ENCODE results near the gene IFITM1. TPM values are rescaled to one million over a fixed set of nuclear protein-coding genes. Genes with fewer than 3 reads are reported as not detected.

The IFITM1 gene
- polyA plus RNA-seq, 10 donors = 10.0 to 33.2 (median 15.9) TPM

DNA sequence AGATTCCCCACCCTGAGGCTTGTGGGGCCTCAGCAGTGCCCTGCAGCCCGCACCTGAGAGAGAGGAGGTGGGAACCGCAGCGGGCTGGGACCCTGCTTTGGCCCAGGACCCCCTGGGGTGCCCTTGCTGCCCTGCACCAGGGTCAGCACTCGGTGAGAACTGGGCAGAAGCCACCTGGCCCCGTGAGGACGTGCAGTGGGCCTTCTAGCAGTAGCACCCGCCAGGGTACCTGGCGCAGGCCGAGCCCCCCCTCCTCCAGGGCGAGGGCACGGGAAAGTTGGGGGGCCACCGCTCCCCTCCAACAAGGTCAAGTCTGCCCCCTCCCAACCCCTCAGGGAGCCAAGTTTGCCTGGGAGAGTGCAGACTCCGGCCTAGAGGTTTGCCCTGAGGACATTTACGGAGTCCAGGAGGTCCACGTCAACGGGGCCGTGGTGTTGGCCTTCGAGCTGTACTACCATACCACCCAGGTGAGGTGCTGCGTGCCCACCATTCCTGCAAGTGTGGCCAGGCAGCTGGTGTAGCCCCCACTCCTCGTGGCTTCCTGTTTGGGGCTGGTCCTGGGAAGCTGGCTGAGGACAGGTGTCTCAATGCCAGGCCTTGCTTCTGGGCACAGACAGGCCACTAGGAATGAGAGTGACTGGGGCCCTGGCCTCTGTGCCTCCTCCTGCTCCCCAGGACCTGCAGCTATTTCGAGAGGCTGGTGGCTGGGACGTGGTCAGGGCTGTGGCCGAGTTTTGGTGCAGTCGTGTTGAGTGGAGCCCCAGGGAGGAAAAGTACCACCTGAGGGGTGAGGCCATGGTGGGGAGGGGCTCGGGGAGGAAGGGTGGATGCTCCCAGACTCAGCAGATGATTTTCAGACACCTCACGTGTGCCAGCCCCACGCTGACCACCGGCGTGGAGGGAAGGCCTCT lies 21.4 kb upstream of the IFITM1 start:
- DNase-seq = no peak

DNA sequence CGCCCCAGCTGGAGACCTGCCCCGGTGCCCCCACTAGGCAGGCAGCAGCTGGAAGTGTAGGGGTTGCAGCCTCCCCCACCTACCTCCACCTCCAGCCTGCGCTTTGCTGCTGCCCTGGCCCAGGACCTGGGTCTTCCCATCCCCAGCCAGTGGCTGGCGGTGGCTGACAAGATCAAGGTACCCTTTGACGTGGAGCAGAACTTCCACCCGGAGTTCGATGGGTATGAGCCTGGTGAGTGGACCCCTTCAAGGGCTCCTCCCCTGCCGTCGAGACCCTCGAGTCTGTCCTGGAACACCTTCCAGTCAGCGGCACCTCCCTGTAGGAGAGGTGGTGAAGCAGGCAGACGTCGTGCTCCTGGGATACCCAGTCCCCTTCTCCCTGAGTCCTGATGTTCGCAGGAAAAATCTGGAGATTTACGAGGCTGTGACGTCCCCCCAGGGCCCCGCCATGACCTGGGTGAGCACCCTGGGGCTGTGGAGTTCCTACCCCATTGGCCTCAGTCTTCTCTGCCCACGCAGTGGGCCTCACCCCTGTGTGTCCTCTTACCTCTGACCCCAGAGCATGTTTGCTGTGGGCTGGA lies 20.5 kb upstream of the IFITM1 start:
- DNase-seq = no peak

DNA sequence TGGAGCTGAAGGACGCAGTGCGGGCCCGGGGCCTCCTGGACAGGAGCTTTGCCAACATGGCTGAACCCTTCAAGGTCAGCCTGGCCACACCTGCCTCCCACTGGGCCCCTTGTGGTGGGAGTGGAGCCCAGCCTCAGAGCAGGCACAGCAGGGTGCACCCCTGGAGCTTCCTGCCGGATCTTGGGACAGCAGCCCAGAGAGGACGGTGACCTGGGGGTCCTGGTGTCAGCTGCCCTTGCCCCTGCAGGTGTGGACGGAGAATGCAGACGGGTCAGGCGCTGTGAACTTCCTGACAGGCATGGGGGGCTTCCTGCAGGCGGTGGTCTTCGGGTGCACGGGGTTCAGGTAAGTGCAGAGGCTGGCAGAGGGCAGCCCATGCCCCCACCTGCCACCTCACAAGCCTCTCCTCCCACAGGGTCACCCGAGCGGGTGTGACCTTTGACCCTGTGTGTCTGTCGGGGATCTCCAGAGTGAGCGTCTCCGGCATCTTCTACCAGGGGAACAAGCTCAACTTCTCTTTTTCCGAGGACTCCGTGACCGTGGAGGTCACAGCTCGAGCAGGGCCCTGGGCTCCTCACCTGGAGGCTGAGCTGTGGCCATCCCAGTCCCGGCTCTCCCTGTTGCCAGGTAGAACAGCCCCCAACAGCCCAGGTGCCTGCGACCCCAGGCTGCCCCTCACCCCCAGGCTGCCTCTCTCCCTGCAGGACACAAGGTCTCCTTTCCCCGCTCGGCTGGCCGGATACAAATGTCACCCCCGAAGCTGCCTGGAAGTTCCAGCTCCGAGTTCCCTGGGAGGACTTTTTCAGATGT lies 19.8 kb upstream of the IFITM1 start:
- DNase-seq = no peak

DNA sequence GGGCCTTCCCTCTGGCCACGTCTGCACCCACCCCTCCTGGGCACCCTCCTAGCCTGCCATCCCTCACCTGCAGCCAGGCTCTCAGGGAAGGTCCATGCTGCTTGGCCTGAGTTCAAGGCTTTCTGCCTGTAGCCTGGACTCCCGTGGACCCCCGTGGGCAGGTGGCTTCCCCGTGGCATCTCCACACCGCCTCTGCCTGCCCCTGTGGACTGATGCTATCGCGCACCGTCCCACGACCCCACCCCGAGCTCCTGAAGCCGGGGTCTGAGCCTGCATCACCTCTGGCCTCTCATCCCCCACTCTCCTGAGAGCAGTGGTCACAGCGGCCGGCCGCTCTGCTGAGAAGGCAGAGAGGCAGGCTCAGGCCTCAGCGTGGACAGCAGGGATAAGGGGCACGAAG lies 19.1 kb upstream of the IFITM1 start:
- no peak for DNase-seq

DNA sequence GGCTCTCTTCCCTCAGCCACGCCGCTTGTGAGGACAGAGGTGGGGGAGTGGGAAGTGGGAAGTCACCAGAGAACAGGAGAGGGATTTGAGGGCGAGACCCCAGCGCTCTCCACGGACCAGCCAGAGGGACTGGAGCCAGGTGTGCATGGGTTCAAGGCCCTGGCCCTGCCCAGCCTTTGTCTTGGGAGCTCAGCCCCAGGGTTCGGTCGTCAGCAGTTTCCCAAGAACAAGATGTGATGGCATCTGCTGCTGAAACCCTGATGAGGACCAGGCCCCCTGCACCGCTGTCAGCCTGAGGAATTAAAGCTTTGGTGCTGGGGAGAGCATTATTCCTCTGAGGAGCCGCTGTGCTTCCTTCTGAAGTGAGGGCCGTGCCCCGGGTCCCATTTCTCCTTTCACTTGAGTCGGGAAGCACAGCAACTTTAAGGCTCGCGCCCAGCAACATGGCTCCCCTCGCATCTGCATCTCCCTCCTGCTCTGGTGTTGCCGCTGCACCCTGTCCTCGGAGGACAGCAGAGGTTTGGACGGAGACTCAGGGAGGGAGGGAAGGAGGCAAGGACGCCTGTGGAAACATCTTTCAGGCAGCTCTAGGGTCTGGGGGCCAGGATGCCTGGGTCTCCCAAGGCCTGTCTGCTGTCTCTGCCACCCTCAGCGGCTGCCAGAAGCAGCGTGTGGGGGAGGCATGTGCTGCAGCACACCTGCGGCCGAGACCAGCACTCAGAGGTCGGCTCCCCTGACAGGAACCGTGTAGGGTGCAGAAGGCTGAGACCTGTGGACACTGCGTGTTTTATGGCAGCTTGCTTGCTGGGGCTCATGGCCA lies 18.3 kb upstream of the IFITM1 start:
- no peak for DNase-seq

DNA sequence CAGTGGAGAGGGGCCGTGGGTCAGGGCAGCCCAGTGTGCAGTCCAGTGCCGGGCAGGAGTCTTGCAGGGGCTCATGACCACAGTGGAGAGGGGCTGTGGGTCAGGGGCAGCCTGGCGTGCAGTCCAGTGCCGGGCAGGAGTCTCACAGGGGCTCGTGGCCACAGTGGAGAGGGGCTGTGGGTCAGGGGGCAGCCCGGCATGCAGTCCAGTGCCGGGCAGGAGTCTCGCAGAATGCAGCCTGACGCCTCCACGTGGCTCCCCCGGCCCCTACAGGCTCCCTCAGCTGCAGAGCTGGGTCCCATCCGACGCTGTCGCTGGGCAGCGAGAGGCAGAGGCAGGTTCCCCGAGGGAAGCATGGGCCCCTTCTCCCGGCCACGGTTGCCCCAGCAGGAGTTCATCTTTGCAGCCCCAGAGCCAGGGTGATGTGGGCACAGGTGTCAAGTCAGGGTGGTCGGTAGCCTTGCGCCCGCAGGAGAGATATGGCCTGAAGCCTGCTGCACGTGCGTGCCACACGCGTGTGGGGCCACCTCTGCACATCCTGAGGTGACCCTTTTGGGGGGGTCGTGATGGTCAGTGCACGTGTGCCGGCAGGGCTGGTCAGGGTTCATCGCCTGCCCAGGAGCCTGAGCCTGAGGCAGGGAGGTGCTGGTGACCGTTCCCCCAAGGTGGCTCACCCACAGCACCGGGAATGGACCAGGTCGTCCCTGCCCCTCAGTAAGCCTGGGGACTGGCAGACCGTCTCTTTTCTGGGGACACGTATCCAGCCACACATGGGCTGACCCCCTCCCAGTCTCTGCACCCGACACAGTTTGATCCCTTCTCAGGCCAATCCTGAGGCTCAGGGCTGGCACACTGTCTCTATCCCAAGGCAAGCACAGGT lies 17.4 kb upstream of the IFITM1 start:
- DNase-seq = no peak

DNA sequence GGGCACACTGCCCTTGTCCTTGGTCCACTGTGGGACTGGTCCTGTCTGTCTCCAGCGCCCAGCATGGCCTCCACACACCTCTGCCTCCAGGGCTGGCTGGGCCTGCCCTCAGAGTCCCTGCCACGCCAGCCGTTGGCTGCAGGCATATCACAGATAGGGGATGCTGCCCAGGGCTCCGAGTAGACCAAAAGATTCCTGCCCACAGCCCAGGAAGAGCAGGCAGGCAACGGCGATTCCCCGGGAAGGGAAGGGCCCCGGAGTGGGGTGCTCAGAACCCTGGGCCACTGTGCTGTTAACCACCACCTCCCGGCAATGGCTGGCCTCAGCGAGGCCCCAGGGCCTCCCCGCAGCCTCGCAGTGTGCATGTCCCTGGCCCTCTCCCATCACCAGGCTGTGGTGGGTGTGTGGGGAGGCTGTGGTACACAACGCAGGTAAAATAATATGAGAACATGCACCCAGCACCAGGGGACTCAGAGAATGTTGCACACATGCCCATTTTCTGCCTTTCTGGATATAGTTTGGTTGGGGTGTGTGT lies 16.7 kb upstream of the IFITM1 start:
- DNase-seq = no peak

DNA sequence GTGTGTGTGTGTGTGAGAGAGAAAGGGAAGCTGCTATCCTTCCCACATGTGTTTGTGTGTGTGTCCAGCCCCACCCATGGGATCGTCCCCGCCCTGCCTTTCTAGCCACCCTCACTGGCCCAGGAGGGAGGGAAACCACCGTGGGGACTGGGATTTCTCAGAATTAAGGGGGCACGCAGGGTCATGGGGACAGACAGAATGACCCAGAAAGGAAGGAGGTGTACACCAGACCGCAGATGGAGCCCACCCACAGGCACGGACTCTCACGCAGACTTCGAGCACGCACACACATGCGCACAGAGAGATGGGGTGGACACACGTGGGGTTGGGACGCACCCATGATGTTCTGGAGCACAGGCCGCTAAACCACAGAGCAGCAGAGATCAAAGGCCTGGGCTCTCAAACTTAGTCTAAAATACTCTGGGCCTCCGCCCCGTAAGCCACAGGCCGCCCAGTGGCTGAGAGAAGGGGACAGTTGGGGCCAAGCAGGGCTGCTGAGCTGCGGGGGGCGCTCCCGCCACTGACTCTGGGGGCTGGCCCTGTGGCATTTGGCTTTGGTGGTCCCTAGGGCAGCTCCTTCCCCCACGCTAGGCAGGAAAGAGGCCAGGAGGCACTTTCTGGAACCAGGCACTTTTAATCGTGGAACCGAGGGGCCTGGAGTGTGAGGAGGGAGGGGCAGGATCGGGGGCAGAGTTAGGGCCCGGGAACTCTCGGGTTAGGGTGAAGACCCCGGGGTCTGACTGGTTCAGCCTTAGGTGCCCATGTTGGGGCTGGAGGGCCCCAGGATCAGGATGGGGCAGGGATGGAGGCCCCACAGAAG lies 16.0 kb upstream of the IFITM1 start:
- DNase-seq = no peak

DNA sequence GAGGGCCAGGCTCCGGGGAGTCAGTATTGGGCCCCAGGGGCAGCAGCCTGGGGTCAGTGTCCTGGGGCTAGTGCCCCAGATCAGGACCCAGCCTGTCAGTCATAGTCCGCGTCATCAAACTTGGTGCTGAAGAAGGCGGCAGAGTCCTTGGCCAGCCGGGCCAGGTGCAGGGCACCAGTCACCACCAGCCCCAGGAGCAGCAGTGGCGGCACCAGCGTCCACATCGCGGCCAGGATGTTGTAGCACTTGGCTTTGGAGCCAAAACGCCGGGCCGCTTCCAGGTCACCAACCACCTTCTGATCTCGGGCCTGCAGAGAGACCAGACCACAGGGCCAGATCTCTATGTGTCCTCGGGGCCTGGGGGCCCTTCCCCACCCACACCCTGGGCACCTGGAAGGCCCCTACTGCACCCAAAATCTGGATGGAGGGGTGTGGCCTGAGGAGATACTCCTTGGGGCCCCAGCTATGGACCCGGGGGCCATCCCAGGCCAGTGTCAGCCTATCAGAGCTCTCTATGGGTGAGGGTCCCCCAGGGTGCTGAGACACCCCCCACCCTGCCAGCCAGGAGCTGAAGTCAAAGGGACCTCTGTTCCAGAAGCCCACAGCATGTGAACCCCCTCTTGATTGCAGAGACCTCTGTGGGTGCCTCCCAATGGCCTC lies 15.3 kb upstream of the IFITM1 start:
- DNase-seq = no peak

DNA sequence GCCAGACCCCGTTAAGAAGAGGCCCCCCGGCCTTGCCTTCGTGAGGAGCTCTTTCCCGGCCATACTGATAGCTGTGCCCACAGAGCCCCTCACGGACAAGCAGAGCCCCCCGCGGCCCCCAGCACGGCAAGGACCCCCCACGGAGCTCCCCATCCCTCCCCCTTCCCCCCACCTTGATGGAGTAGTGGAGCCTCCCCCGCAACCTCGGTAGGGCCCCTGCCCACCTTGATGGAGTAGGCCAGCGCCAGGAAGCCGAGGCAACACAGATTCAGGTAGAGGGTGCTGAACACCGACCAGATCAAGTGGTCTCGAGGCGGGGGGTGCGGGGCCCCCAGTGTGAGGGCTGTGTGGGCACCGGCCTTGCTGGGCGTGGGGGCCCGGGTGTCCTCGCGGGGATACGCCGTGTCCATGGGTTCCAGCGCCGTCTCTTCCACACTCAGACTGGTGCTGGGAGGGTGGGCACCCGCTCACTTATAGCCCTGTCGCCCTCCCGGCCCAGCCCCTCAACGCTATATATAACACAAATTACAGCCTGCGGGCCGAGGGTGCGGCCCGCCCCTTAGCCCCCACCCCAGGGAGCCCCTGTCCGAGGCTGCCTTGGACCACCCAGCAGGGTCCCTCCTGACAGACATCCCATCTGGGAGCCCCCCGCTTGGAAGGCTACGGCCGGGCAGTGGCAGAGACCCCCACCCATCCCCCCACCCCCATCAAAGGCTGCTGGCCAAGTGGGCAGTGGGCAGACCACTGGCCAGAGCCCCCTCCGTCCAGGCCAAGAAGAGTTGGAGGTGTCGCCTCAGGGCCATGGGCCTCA lies 14.6 kb upstream of the IFITM1 start, which contains the start of gene IFITM5:
TSS of gene IFITM5 (minus strand) at position 446 of the 811 bp plus-strand sequence. CDS start at position 410, 36 bp downstream.
- no peak for DNase-seq

DNA sequence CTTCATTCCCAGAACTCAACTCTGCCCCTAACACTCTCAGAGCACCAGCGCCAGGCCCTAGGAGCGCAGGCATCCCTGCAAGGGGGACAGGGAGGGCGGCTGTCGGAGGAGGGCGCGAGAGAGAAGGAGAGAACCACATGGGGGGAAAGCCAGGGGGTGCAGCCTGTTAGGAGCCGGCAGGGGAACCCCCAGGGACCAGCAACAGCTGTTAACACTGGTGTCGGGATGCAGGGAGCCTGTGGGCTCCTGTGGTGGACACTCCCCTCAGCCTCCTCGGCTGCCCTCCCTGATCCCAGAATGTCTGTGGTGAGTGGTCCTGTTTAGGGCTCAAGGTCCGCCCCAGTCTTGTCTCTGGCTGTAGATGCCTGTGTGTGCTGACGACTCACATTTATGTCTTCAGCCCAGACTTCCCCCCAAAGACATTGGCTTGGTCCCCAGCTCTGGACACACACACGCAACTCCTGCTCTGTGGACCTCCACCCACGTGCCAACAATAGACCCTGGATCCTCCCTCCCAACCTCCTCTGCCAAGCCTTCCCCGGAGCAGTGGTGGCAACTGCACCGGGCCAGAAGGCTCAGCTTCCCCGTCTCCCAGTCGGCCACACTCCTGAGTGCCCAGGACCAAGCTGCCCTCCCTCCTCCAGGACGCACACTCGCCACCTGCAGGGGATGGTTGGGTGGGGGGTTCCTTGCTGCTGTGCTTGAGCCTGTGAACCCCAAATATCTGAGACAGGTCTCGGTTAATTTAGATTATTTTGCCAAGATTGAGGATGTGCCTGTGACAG lies 13.7 kb upstream of the IFITM1 start:
- DNase-seq = no peak

DNA sequence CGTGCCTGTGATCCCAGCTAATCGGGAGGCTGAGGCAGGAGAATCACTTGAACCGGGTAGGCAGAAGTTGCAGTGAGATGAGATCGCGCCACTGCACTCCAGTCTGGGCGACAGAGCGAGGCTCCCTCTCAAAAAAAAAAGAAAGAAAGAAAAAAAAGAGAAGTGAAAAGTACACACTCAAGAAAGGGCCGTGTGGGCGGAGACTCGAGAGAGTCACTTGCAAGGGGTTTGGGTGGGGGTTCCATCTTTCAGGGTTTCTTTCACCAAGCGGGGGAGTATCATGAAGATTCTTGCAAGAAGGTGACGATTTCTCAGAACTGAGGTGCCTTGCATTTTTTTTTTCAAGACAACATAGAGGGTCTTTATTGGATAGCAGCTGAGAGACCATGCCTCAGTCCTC lies 10.5 kb upstream of the IFITM1 start:
- DNase-seq = no peak

DNA sequence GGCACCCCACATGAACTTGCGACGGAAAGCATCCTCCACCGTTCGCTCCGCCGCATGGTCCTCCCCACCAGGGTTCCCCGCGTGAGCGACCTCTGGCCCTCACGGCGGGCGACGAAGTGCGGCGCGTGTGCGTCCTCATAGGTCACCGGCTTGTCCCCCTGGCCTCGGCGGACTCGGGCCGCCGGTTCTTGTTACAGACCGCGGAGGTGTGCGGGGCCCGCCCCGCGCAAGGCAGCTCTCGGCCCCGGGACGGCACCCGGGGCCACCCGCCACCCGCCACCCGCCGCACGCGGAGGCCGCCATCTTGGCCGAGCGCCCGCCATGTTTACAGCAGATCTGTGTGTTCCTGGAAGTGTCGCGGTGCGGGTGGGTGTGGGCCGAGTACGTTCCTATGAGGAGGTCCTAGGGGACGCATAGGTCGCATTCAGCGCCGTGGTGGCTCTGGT lies 9.8 kb upstream of the IFITM1 start:
- no peak for DNase-seq

DNA sequence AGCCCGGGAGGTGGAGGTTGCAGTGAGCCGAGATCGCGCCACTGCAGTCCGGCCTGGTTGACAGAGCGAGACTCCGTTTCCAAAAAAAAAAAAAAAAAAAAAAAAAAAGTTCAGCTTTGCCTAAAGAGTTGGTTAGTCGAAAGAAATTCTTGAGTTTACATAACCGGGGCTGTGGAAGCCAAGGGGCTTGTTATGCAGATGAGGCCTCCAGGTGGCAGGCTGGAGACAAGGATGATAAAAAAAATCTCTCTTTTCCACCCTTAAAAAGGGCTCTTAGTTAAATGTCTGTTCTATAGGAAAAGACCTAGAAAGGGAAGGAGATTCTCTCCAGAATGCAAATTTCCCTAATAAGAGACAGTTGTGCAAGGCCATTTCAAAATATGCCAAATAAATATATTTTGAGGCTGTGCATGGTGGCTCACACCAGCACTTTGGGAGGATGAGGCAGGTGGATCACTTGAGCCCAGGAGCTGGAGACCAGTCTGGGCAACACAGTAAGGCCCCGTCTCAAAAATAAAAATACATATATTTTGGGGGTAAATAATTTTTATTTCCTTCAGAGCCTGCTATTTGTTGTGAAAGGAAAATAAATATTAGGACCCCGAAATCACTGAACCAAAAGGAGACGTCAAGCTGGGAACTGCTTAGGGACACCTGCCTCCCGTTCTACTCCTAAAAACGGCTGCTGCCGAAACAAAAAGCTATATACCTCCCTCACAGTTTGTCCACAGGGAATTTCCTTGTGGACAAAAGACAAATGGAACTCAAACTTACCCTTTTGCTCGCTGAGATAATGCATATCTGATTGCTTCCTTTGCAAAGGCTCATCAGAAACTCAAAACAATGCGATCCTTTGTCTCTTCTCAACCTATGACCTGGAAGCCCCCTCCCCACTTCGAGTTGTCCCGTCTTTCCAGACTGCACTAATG lies 8.7 kb upstream of the IFITM1 start:
- peak; percentile 78 to 92 (median 85) for DNase-seq

DNA sequence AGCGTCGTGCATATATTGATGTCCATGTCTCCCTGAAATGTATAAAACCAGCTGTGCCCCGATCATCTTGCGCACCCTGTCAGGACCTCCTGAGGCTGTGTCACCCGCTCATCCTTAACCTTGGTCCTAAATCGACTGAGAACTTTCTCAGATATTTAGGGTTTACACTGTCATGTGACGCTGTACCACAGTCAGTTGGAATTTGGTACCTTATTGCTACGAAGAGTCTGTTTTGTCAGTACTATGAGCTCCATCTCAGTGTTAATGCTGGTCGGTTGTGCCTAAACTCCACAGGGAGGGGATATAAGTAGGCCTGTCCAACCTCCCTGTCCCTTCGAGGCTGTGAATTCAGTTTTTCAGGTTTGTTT lies 8.0 kb upstream of the IFITM1 start:
- DNase-seq = no peak
